Activated naive CD8-positive, alpha-beta T cell treated with anti-CD3 and anti-CD28 coated beads, Interleukin-2, amount 10 ng/mL, durations not matched to agents 7 days and 5 days (primary cell): ENCODE results near the gene CASKIN1. TPM values are rescaled to one million over a fixed set of nuclear protein-coding genes. Genes with fewer than 3 reads are reported as not detected.
A peak's percentile ranks its signal among the peaks of the same experiment; 100 is the strongest.
"Not testable (repeated sequence)": the region's sequence is repeated elsewhere in the genome, so short reads cannot be mapped to it uniquely, and the experiment has no call there.

Experiments used
- ATAC-seq: fragments of 150-1000 bp; cut with Tn5 transposase; one replicate; pipeline ENCODE4 v1.10.0; 2021; ENCODE audit warnings: low read depth, moderate library complexity
- POLR2A ChIA-PET: fragments of 350-600 bp; sonication (Branson Sonifier 250); formaldehyde crosslinking; loops from one replicate; lab custom pipeline; 2021; ENCODE audit warnings: antibody characterized with exemption; lab: Charles Lee
- DNase-seq: peaks from one replicate; pipeline ENCODE4 v3.0.0; 2021
- H3K27ac Mint-ChIP-seq: one replicate; pipeline ENCODE4 v1.8.0; 2022; ENCODE audit warnings: mild to moderate bottlenecking, mixed read lengths
- H3K27me3 Mint-ChIP-seq: one replicate; pipeline ENCODE4 v1.8.0; 2022; ENCODE audit warnings: mild to moderate bottlenecking, moderate library complexity, mixed read lengths
- H3K36me3 Mint-ChIP-seq: one replicate; pipeline ENCODE4 v1.8.0; 2021; ENCODE audit warnings: mild to moderate bottlenecking, mixed read lengths
- H3K4me1 Mint-ChIP-seq: one replicate; pipeline ENCODE4 v1.8.0; 2021; ENCODE audit warnings: mixed read lengths
- H3K4me3 Mint-ChIP-seq: one replicate; pipeline ENCODE4 v1.8.0; 2022; ENCODE audit warnings: mild to moderate bottlenecking, moderate library complexity, mixed read lengths
- H3K9me3 Mint-ChIP-seq: one replicate; pipeline ENCODE4 v1.8.0; 2021; ENCODE audit warnings: mixed read lengths
- total RNA-seq, 2 experiments: library from RNA; stranded (reverse); gene quantifications; one replicate each; pipeline ENCODE4 v1.2.3, GENCODE V29; 2021

The CASKIN1 gene, protein sequence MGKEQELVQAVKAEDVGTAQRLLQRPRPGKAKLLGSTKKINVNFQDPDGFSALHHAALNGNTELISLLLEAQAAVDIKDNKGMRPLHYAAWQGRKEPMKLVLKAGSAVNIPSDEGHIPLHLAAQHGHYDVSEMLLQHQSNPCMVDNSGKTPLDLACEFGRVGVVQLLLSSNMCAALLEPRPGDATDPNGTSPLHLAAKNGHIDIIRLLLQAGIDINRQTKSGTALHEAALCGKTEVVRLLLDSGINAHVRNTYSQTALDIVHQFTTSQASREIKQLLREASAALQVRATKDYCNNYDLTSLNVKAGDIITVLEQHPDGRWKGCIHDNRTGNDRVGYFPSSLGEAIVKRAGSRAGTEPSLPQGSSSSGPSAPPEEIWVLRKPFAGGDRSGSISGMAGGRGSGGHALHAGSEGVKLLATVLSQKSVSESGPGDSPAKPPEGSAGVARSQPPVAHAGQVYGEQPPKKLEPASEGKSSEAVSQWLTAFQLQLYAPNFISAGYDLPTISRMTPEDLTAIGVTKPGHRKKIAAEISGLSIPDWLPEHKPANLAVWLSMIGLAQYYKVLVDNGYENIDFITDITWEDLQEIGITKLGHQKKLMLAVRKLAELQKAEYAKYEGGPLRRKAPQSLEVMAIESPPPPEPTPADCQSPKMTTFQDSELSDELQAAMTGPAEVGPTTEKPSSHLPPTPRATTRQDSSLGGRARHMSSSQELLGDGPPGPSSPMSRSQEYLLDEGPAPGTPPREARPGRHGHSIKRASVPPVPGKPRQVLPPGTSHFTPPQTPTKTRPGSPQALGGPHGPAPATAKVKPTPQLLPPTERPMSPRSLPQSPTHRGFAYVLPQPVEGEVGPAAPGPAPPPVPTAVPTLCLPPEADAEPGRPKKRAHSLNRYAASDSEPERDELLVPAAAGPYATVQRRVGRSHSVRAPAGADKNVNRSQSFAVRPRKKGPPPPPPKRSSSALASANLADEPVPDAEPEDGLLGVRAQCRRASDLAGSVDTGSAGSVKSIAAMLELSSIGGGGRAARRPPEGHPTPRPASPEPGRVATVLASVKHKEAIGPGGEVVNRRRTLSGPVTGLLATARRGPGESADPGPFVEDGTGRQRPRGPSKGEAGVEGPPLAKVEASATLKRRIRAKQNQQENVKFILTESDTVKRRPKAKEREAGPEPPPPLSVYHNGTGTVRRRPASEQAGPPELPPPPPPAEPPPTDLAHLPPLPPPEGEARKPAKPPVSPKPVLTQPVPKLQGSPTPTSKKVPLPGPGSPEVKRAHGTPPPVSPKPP (N-terminal part only)
- total RNA-seq, result 1 to 10 TPM in 1 of 2 experiments, under 1 TPM in 1; 0.88 to 1.1 TPM

- POLR2A ChIA-PET, result interaction anchor here (0.5 to 1.9 kb wide), 3 partner anchors 9 to 123 kb away, joined by 3 to 8 read pairs (median 6); partner anchors contain the start of genes MLST8 and TRAF7
- ATAC-seq (peak; percentile 38), DNase-seq (no peak)
- peak within 1 kb of the TSS; percentile 48 for H3K4me3 Mint-ChIP-seq
- H3K27ac Mint-ChIP-seq, result no peak within 1 kb of the TSS
- H3K9me3 Mint-ChIP-seq, result no peaks in the 10 kb centered on the region
- no peaks in the 10 kb centered on the region for H3K36me3 Mint-ChIP-seq
- H3K4me1 Mint-ChIP-seq, result peaks cover 1% of the 10 kb centered on the region
- peaks cover 40% of the 10 kb centered on the region for H3K27me3 Mint-ChIP-seq
These were observed at the start of gene CASKIN1 for GRCh38 chr16:2196162-2196980. CASKIN1 (minus strand) TSS chr16:2196605; CDS start chr16:2196432, 173 bp downstream.

- Mint-ChIP-seq H3K27me3 (no peaks in the 10 kb centered on the region), H3K36me3 (no peaks in the 10 kb centered on the region)
- ATAC-seq, result no peak
These were observed 48.8 kb upstream of the CASKIN1 start for GRCh38 chr16:2244926-2245795.

GRCh38 chr16:2244301-2244700, 47.9 kb upstream of the CASKIN1 start:
- H3K4me1 Mint-ChIP-seq, result no peaks in the 10 kb centered on the region
- H3K36me3 Mint-ChIP-seq, result no peaks in the 10 kb centered on the region
- H3K27me3 Mint-ChIP-seq, result no peaks in the 10 kb centered on the region
- no peak overlapping the region for H3K27ac Mint-ChIP-seq
- no peak overlapping the region for H3K4me3 Mint-ChIP-seq
- POLR2A ChIA-PET, result no interaction called here
- ATAC-seq, result no peak
- H3K9me3 Mint-ChIP-seq, result no peaks in the 10 kb centered on the region
- DNase-seq, result no peak

More at GRCh38 chr16:2244926-2245795, 48.8 kb upstream of the CASKIN1 start:
- POLR2A ChIA-PET, result no interaction called here
- no peak overlapping the region for H3K27ac Mint-ChIP-seq
- peaks cover 2% of the 10 kb centered on the region for H3K4me1 Mint-ChIP-seq
- DNase-seq, result no peak
- no peak overlapping the region for H3K4me3 Mint-ChIP-seq
- H3K9me3 Mint-ChIP-seq, result no peaks in the 10 kb centered on the region

DNA sequence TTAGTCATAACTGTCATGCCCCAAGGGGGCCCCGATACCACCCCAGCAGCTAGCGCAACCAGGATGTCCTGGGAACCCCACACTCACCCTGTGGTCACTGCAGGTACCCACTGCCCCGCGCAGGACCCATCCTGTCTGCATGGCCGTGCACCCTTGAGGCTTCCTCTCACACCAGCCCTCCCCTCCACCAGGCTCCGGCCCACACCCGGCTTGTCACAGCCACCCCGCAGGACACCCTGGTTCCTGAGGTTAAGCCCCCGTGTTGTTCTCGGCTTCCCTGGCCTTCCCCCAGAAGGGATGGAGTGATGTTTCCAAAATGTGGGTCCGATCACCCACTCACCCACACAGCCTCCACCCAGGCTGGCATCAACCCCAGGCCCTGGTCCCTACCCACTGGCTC, 47.4 kb upstream of the CASKIN1 start:
- no peaks in the 10 kb centered on the region for H3K9me3 Mint-ChIP-seq
- no peak overlapping the region for H3K4me3 Mint-ChIP-seq
- DNase-seq (no peak), ATAC-seq (no peak)
- H3K36me3 Mint-ChIP-seq, result no peaks in the 10 kb centered on the region
- H3K27ac Mint-ChIP-seq, result no peak overlapping the region
- POLR2A ChIA-PET, result no interaction called here
- no peaks in the 10 kb centered on the region for H3K4me1 Mint-ChIP-seq
- no peaks in the 10 kb centered on the region for H3K27me3 Mint-ChIP-seq

DNA sequence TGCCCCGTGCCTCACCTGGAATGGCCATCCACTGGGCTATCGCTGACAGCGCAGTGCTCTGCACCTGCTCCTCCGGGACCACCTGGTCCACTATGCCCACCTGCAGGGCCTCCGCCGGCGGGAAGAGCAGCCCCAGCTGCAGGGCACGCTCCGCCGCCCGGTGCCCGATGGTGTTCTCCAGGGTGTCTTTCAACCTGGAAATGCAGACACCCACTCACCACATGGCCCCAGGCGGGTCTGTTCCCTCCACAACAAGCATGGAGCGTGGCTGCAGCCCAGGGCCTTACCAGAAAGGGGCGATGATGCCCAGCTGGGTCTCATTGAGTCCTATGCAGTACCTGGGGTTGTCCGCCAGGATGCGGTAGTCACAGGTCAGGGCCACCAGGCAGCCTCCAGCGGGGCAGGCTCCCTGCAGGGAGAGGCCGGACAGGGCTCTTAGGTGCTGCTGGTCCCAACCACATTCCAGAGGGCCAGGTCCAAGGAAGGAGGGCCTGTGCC, 46.7 kb upstream of the CASKIN1 start:
- POLR2A ChIA-PET, result no interaction called here
- no peak overlapping the region for H3K27ac Mint-ChIP-seq
- no peak for ATAC-seq
- no peak for DNase-seq
- H3K27me3 Mint-ChIP-seq, result no peaks in the 10 kb centered on the region
- H3K36me3 Mint-ChIP-seq, result no peaks in the 10 kb centered on the region
- no peaks in the 10 kb centered on the region for H3K4me1 Mint-ChIP-seq
- H3K4me3 Mint-ChIP-seq, result no peak overlapping the region
- H3K9me3 Mint-ChIP-seq, result no peaks in the 10 kb centered on the region

DNA sequence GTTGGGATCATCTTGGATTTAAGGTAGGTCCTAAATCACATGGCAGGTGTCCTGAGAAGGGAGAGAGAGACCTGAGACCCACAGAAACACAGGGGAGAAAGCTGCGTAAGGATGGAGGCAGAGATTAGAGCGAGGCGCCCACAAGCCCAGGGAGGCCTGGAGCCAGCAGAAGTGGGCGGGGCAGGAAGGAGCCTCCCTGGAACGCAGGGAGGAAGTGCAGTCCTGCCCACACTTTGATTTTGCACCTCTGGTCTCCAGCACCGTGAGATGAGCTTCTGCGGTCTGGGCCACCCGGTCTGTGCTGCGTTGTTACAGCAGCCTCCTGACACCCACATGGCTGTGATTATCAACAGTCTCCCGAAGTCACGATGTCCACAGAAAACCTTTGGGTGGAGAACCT, 46.2 kb upstream of the CASKIN1 start:
- Mint-ChIP-seq H3K27me3 (no peaks in the 10 kb centered on the region), H3K4me1 (no peaks in the 10 kb centered on the region), H3K27ac (no peak overlapping the region), H3K36me3 (no peaks in the 10 kb centered on the region), H3K9me3 (no peaks in the 10 kb centered on the region), H3K4me3 (no peak overlapping the region)
- POLR2A ChIA-PET, result interaction anchor here (0.8 kb wide), 1 partner anchor 9 kb away, joined by 3 read pairs; the partner anchor contains the start of gene ECI1
- DNase-seq, result no peak
- no peak for ATAC-seq

- H3K9me3 Mint-ChIP-seq, H3K4me3 Mint-ChIP-seq, ATAC-seq, H3K27me3 Mint-ChIP-seq, H3K36me3 Mint-ChIP-seq, H3K4me1 Mint-ChIP-seq, H3K27ac Mint-ChIP-seq, DNase-seq, POLR2A ChIA-PET: not testable (repeated sequence)
These were observed 43.9 kb upstream of the CASKIN1 start for GRCh38 chr16:2240331-2240730.

DNA sequence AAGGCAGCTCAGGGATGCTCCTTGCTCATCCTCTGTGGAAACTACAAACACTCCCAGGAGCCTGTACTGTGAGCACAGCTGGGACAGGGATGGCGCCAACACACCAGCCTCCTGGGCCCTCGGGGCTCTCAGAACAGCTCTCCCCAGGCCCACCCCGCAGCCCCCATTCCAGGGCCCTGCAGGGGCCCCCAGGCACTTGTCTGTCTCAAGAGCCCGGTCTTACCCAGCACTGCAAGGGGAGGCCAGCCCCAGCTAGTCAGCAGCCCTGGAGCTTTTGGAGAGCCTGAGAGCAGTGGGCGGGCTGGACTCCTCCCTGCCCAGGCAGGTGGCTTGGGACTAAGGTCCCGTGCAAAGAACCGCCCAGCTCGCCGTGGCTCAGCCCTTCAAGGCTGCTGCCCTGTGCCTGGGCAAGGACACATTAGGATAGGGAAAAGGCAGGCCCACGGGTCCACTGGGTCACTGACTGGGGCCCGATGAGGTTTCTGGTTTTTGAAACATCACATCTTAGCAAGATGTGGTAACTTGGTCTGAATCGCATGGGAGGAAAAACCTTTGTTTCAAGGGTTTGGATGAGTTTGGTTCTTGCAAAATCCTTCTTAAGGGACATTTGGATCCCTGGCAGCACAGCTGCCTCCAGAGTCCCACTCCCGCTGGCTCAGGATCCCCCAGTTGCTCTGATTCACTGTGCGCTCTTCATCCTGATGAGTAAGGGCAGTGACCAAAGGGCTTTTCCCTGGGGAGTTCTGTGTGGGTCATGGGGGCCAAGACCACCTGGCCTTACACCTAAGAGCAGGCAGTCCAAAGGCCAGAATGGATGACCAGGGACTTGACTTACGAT, 42.7 kb upstream of the CASKIN1 start:
- H3K36me3 Mint-ChIP-seq, result peaks cover 2% of the 10 kb centered on the region
- H3K27ac Mint-ChIP-seq, result no peak overlapping the region
- no peak for ATAC-seq
- no peaks in the 10 kb centered on the region for H3K27me3 Mint-ChIP-seq
- H3K4me3 Mint-ChIP-seq, result no peak overlapping the region
- POLR2A ChIA-PET, result interaction anchor here (0.6 to 1.3 kb wide), 3 partner anchors 24 to 87 kb away, joined by 3 to 4 read pairs (median 3); partner anchors contain the start of gene PGP
- DNase-seq, result no peak
- H3K4me1 Mint-ChIP-seq, result no peaks in the 10 kb centered on the region
- no peaks in the 10 kb centered on the region for H3K9me3 Mint-ChIP-seq

GRCh38 chr16:2238150-2238837, 41.9 kb upstream of the CASKIN1 start:
- POLR2A ChIA-PET, result interaction anchor here (0.6 to 1.3 kb wide), 3 partner anchors 24 to 86 kb away, joined by 3 to 4 read pairs (median 3); partner anchors contain the start of gene PGP
- ATAC-seq (peak; percentile 15), DNase-seq (no peak)
- no peak overlapping the region for H3K4me3 Mint-ChIP-seq
- H3K36me3 Mint-ChIP-seq, result peaks cover 2% of the 10 kb centered on the region
- H3K4me1 Mint-ChIP-seq, result no peaks in the 10 kb centered on the region
- H3K27ac Mint-ChIP-seq, result no peak overlapping the region
- H3K9me3 Mint-ChIP-seq, result no peaks in the 10 kb centered on the region
- no peaks in the 10 kb centered on the region for H3K27me3 Mint-ChIP-seq

DNA sequence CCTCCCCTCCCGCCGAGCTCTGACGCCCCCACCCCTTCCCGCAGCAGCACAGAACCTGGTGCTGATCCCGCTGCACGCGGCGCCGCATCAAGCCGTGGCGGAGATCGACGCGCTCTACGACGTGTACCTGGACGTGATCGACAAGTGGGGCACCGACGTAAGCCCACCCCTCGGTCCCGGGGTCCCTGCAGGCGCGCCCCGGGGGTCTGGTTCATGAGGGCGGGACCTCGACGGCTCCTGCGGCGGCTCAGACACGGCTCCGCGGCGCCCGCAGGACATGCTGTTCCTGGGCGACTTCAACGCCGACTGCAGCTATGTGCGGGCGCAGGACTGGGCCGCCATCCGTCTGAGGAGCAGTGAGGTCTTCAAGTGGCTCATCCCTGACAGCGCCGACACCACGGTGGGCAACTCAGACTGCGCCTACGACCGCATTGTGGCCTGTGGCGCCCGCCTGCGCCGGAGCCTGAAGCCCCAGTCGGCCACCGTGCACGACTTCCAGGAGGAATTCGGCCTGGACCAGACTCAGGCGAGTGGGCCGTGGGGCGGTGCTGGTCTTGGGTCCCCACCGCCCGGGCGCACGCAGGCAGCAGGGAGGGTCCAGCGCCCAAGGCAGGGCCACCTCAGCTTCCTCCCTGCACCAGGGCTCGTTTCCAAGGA, 41.2 kb upstream of the CASKIN1 start:
- H3K27me3 Mint-ChIP-seq, result no peaks in the 10 kb centered on the region
- POLR2A ChIA-PET, result interaction anchor here (1.3 kb wide), 1 partner anchor 32 kb away, joined by 4 read pairs; no protein-coding TSS in a partner anchor
- DNase-seq (no peak), ATAC-seq (no peak)
- no peak overlapping the region for H3K27ac Mint-ChIP-seq
- H3K4me1 Mint-ChIP-seq, result no peaks in the 10 kb centered on the region
- H3K9me3 Mint-ChIP-seq, result no peaks in the 10 kb centered on the region
- H3K4me3 Mint-ChIP-seq, result no peak overlapping the region
- peaks cover 2% of the 10 kb centered on the region for H3K36me3 Mint-ChIP-seq
